Duodenal mucosa (tissue), 2 donors: ENCODE data around the gene SLC1A4.

ENCODE experiments used
- H3K27ac ChIP-seq: one replicate; pipeline ENCODE4 v1.7.0; 2013; ENCODE audit warnings: low read depth, low read length
- H3K27me3 ChIP-seq, 2 donors: one replicate each; pipeline ENCODE4 v1.7.0; 2013; ENCODE audit warnings: low read length in 2 of 2, control low read depth in 1 of 2; ENCODE audit not compliant: insufficient read depth in 2 of 2, control insufficient read depth in 1 of 2
- H3K36me3 ChIP-seq, 2 donors: one replicate each; pipeline ENCODE4 v1.7.0; 2013; ENCODE audit warnings: low read length in 2 of 2, control low read depth in 1 of 2; ENCODE audit not compliant: insufficient read depth in 2 of 2, control insufficient read depth in 1 of 2
- H3K4me1 ChIP-seq, 2 donors: one replicate each; pipeline ENCODE4 v1.7.0; 2013; ENCODE audit warnings: low read length in 2 of 2, control low read depth in 1 of 2; ENCODE audit not compliant: insufficient read depth in 2 of 2, control insufficient read depth in 1 of 2
- H3K4me3 ChIP-seq, 2 donors: one replicate each; pipeline ENCODE4 v1.7.0; 2013; ENCODE audit warnings: low read length in 2 of 2, low read depth in 1 of 2
- H3K9ac ChIP-seq, 2 donors: one replicate each; pipeline ENCODE4 v1.7.0; 2013; ENCODE audit warnings: low read length in 2 of 2, low read depth in 1 of 2
- H3K9me3 ChIP-seq, 2 donors: one replicate each; pipeline ENCODE4 v1.7.0; 2013; ENCODE audit warnings: low read length in 2 of 2, control low read depth in 1 of 2; ENCODE audit not compliant: control insufficient read depth in 1 of 2

SLC1A4 gene

DNA sequence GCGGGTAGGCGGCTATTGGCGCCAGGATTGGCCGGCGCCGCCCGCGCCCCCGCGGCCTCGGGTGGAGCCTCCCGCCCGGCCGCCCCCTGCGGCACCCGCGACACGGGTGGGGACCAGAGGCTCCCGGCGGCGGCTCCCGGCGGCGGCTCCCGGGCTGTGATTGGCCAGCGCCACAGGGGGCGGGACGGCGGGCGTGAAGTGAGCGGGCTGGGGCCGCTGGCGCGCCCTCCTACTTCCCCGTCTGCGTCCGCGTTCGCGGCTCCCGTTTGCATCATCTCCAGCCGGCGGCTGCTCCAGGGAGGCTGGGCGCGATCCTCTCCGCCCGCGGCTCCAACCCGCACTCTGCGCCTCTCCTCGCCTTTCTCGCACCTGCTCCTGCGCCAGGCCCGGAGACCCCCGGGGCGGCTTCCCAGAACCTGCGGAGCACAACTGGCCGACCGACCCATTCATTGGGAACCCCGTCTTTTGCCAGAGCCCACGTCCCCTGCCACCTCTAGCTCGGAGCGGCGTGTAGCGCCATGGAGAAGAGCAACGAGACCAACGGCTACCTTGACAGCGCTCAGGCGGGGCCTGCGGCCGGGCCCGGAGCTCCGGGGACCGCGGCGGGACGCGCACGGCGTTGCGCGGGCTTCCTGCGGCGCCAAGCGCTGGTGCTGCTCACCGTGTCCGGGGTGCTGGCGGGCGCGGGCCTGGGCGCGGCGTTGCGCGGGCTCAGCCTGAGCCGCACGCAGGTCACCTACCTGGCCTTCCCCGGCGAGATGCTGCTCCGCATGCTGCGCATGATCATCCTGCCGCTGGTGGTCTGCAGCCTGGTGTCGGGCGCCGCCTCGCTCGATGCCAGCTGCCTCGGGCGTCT is at the start of gene SLC1A4:
TSS of gene SLC1A4 (plus strand) at position 274 of the 856 bp plus-strand sequence. CDS start at position 519, 245 bp downstream.
- no peaks in the 10 kb centered on the region for H3K36me3 ChIP-seq
- no peaks in the 10 kb centered on the region for H3K27me3 ChIP-seq
- peaks cover 38 to 41% of the 10 kb centered on the region in 2 donors for H3K4me1 ChIP-seq
- H3K9ac ChIP-seq, result peak within 1 kb of the TSS; percentile 67 to 84
- no peaks in the 10 kb centered on the region for H3K9me3 ChIP-seq
- peak within 1 kb of the TSS; percentile 80 to 89 for H3K4me3 ChIP-seq
- peak within 1 kb of the TSS; percentile 91 for H3K27ac ChIP-seq

- H3K4me3 ChIP-seq, result no peak overlapping the region
- no peaks in the 10 kb centered on the region for H3K27me3 ChIP-seq
- H3K27ac ChIP-seq, result no peak overlapping the region
Observed at GRCh38 chr2:64941143-64941542, 48.1 kb upstream of the SLC1A4 start.

GRCh38 chr2:64941801-64942200 is 47.4 kb upstream of the SLC1A4 start:
- Histone ChIP-seq H3K4me1 (peaks cover 22 to 24% of the 10 kb centered on the region in 2 donors), H3K9ac (no peak overlapping the region), H3K27ac (no peak overlapping the region), H3K9me3 (no peaks in the 10 kb centered on the region), H3K27me3 (no peaks in the 10 kb centered on the region), H3K4me3 (no peak overlapping the region), H3K36me3 (no peaks in the 10 kb centered on the region)

More at GRCh38 chr2:64941143-64941542, 48.1 kb upstream of the SLC1A4 start:
- H3K36me3 ChIP-seq, result no peaks in the 10 kb centered on the region
- no peak overlapping the region for H3K9ac ChIP-seq
- H3K4me1 ChIP-seq, result peaks cover 16 to 17% of the 10 kb centered on the region in 2 donors
- H3K9me3 ChIP-seq, result no peaks in the 10 kb centered on the region

GRCh38 chr2:64942693-64943092 is 46.5 kb upstream of the SLC1A4 start:
- Histone ChIP-seq H3K36me3 (no peaks in the 10 kb centered on the region), H3K27me3 (no peaks in the 10 kb centered on the region), H3K9me3 (no peaks in the 10 kb centered on the region), H3K4me1 (peaks cover 16 to 21% of the 10 kb centered on the region in 2 donors), H3K9ac (no peak overlapping the region), H3K27ac (no peak overlapping the region), H3K4me3 (no peak overlapping the region)

DNA sequence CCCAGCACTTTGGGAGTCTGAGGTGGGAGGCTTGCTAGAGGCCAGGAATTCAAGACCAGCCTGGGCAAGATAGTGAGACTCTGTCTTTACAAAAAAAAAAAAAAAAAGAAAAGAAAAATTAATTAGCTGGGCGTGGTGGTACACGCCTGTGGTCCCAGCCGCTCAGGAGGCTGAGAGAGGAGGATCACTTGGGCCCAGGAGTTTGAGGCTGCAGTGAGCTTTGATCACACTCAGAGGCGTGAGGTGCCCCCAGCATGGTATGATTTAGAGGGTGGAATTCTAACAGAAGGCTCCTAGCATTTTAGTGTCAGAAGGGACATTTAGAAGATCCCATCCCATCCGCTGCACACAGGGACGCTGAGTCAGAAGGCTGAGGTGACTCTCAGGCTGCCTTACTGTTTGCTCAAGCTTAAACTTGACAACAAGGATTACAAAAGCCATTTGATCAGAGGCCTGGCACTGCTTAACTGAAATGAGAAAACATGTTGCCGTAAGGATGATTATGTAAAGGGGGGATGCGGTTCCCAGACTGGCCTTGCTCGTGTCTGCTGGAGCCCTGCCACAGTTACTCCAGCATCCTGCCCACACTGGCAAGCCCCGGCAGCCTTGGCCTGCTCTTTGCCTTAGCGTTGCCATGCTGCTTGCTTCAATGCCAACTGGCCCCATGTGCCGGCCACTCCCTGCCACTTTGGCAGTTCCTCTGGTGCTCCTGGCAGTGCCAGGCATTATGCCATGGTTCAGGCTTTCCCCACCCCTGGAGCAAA is 45.6 kb upstream of the SLC1A4 start:
- H3K9me3 ChIP-seq, result no peaks in the 10 kb centered on the region
- H3K27ac ChIP-seq, result no peak overlapping the region
- H3K9ac ChIP-seq, result no peak overlapping the region
- H3K36me3 ChIP-seq, result no peaks in the 10 kb centered on the region
- no peak overlapping the region for H3K4me3 ChIP-seq
- no peaks in the 10 kb centered on the region for H3K27me3 ChIP-seq
- H3K4me1 ChIP-seq, result peaks cover 12 to 23% of the 10 kb centered on the region in 2 donors

DNA sequence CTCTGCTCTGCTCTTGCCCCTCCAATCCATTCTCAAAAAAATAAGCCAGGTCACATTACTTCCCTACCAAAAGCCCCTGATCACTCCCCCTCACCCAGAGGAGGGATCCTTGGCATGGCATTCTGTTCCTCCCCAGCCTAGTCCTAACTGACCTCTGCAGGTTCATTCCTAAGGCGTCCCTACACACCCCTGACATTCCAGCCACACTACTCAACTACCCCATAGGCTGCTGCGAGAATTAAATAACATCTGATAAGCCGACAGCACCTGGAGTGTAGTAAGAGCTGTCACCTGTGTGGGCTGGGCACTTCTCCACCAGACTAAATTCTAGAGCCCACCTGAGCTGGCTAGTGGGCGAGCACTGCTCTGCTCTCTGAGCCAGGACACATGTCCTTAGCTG is 44.7 kb upstream of the SLC1A4 start:
- no peak overlapping the region for H3K4me3 ChIP-seq
- no peaks in the 10 kb centered on the region for H3K9me3 ChIP-seq
- H3K9ac ChIP-seq, result no peak overlapping the region
- H3K4me1 ChIP-seq, result peaks cover 12 to 23% of the 10 kb centered on the region in 2 donors
- no peaks in the 10 kb centered on the region for H3K36me3 ChIP-seq
- no peak overlapping the region for H3K27ac ChIP-seq
- no peaks in the 10 kb centered on the region for H3K27me3 ChIP-seq

- Histone ChIP-seq H3K4me3 (peak overlapping the region; percentile 24 to 28), H3K27ac (no peak overlapping the region), H3K9ac (peak overlapping the region in 1 of 2 donors; percentile 34), H3K4me1 (peaks cover 14 to 23% of the 10 kb centered on the region in 2 donors), H3K27me3 (no peaks in the 10 kb centered on the region), H3K9me3 (no peaks in the 10 kb centered on the region), H3K36me3 (no peaks in the 10 kb centered on the region)
Observed at GRCh38 chr2:64945973-64946768, 43.0 kb upstream of the SLC1A4 start.

DNA sequence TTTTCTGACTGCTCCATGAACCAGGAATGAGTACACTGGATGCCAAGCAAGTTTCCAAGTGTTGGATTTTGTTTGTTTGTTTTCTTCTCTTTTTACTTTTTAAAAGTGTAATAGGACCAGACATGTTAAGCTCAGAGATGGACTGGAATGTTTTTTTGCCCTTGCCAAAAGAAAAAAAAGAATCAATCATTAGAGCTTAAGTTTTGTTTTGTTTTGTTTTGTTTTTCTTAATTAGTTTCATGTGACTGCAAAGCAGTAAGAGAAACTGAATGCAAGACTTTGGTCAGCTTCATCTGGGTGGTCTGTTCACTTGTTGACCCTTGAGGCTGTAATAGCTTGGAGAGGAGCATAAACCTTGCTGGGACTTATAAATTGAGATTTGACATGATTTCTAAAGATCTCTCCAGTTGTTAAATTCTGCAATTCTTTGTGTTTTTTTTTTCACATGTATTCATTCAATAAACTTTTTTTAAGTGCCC is 42.4 kb upstream of the SLC1A4 start:
- H3K27ac ChIP-seq, result no peak overlapping the region
- peak overlapping the region; percentile 24 to 28 for H3K4me3 ChIP-seq
- no peaks in the 10 kb centered on the region for H3K9me3 ChIP-seq
- H3K4me1 ChIP-seq, result peaks cover 16 to 23% of the 10 kb centered on the region in 2 donors
- H3K9ac ChIP-seq, result peak overlapping the region in 1 of 2 donors; percentile 34
- no peaks in the 10 kb centered on the region for H3K36me3 ChIP-seq
- H3K27me3 ChIP-seq, result no peaks in the 10 kb centered on the region

- Histone ChIP-seq H3K9ac (no peak overlapping the region), H3K4me1 (peaks cover 16 to 23% of the 10 kb centered on the region in 2 donors), H3K36me3 (no peaks in the 10 kb centered on the region), H3K9me3 (no peaks in the 10 kb centered on the region), H3K27me3 (no peaks in the 10 kb centered on the region), H3K4me3 (no peak overlapping the region), H3K27ac (no peak overlapping the region)
Observed at GRCh38 chr2:64947885-64948284, 41.3 kb upstream of the SLC1A4 start.
